GM21717 (cell line): ENCODE data around the gene TMEM114.

Experiments
- ATAC-seq: cut with Tn5 transposase; IDR thresholded peaks from one replicate; pipeline ENCODE4 v1.9.1; 2021; ENCODE audit warnings: mild to moderate bottlenecking, moderate library complexity; ENCODE audit not compliant: unreplicated experiment

Gene TMEM114

GRCh38 chr16:8611886-8612600, 21.7 kb upstream of the TMEM114 start:
- ATAC-seq, result no peak

- ATAC-seq, result no peak
Observed at GRCh38 chr16:8611122-8611521, 20.8 kb upstream of the TMEM114 start.

GRCh38 chr16:8607214-8607613, 16.9 kb upstream of the TMEM114 start:
- no peak for ATAC-seq

- no peak for ATAC-seq
Observed at GRCh38 chr16:8605554-8605953, 15.2 kb upstream of the TMEM114 start.

GRCh38 chr16:8600144-8600775, 9.9 kb upstream of the TMEM114 start:
- no peak for ATAC-seq

- ATAC-seq, result no peak
Observed at GRCh38 chr16:8596581-8596980, 6.3 kb upstream of the TMEM114 start.

GRCh38 chr16:8595783-8596182, 5.5 kb upstream of the TMEM114 start:
- no peak for ATAC-seq

- ATAC-seq, result no peak
Observed at GRCh38 chr16:8594149-8594666, 3.9 kb upstream of the TMEM114 start.

- no peak for ATAC-seq
Observed at GRCh38 chr16:8591451-8591850, 1.1 kb upstream of the TMEM114 start.

- ATAC-seq, result no peak
Observed at GRCh38 chr16:8590811-8591210, 500 bp upstream of the TMEM114 start.

GRCh38 chr16:8589057-8589899, 1.0 kb downstream of the TMEM114 start:
- ATAC-seq, result no peak

GRCh38 chr16:8588682-8589056, 1.6 kb downstream of the TMEM114 start:
- no peak for ATAC-seq

- ATAC-seq, result no peak
Observed at GRCh38 chr16:8587065-8587464, 3.2 kb downstream of the TMEM114 start.

- no peak for ATAC-seq
Observed at GRCh38 chr16:8585857-8586256, 4.5 kb downstream of the TMEM114 start.

- ATAC-seq, result no peak
Observed at GRCh38 chr16:8585041-8585440, 5.3 kb downstream of the TMEM114 start.

GRCh38 chr16:8583732-8584131, 6.6 kb downstream of the TMEM114 start:
- no peak for ATAC-seq

- no peak for ATAC-seq
Observed at GRCh38 chr16:8583199-8583598, 7.1 kb downstream of the TMEM114 start.

GRCh38 chr16:8581831-8582580, 8.3 kb downstream of the TMEM114 start:
- ATAC-seq, result no peak

GRCh38 chr16:8579559-8579958, 10.8 kb downstream of the TMEM114 start:
- ATAC-seq, result no peak

- ATAC-seq, result no peak
Observed at GRCh38 chr16:8577678-8578304, 12.5 kb downstream of the TMEM114 start.
